HG03460 (cell line): ENCODE data around the gene KLHL33.
A peak's percentile ranks its signal among the peaks of the same experiment; 100 is the strongest.

Experiments
- ATAC-seq: cut with Tn5 transposase; IDR thresholded peaks from one replicate; pipeline ENCODE4 v1.9.1; 2021; ENCODE audit not compliant: unreplicated experiment

The KLHL33 gene

GRCh38 chr14:20415782-20416206, 20.2 kb downstream of the KLHL33 start:
- ATAC-seq, result peak; percentile 42

- ATAC-seq, result peak; percentile 35
These were observed 22.3 kb downstream of the KLHL33 start for GRCh38 chr14:20413744-20414082.

GRCh38 chr14:20412876-20413743, 22.9 kb downstream of the KLHL33 start, which contains the start of gene TEP1:
TSS of gene TEP1 (minus strand) at chr14:20413501. CDS start at chr14:20408439, 5,062 bp downstream.
- peak; percentile 78 for ATAC-seq

- ATAC-seq, result no peak
These were observed 23.6 kb downstream of the KLHL33 start for GRCh38 chr14:20412411-20412810.

- ATAC-seq, result no peak
These were observed 26.7 kb downstream of the KLHL33 start for GRCh38 chr14:20409226-20409625.

GRCh38 chr14:20403521-20403920, 32.4 kb downstream of the KLHL33 start:
- no peak for ATAC-seq

- no peak for ATAC-seq
These were observed 34.9 kb downstream of the KLHL33 start for GRCh38 chr14:20400965-20401593.

GRCh38 chr14:20400589-20400964, 35.4 kb downstream of the KLHL33 start:
- ATAC-seq, result no peak

GRCh38 chr14:20397511-20397910, 38.5 kb downstream of the KLHL33 start:
- ATAC-seq, result no peak

GRCh38 chr14:20391505-20391904, 44.5 kb downstream of the KLHL33 start:
- no peak for ATAC-seq

- no peak for ATAC-seq
These were observed 47.8 kb downstream of the KLHL33 start for GRCh38 chr14:20388159-20388558.

- ATAC-seq, result no peak
These were observed 48.4 kb downstream of the KLHL33 start for GRCh38 chr14:20387576-20387975.

- ATAC-seq, result no peak
These were observed 49.6 kb downstream of the KLHL33 start for GRCh38 chr14:20386276-20386855.

GRCh38 chr14:20384886-20385285, 51.1 kb downstream of the KLHL33 start:
- no peak for ATAC-seq

- ATAC-seq, result no peak
These were observed 51.6 kb downstream of the KLHL33 start for GRCh38 chr14:20384321-20384720.

- ATAC-seq, result no peak
These were observed 52.3 kb downstream of the KLHL33 start for GRCh38 chr14:20383636-20384035.

GRCh38 chr14:20383032-20383431, 52.9 kb downstream of the KLHL33 start:
- ATAC-seq, result no peak

- no peak for ATAC-seq
These were observed 53.4 kb downstream of the KLHL33 start for GRCh38 chr14:20382526-20382925.

- ATAC-seq, result no peak
These were observed 54.6 kb downstream of the KLHL33 start for GRCh38 chr14:20381341-20381740.

- no peak for ATAC-seq
These were observed 55.3 kb downstream of the KLHL33 start for GRCh38 chr14:20380681-20381080.

- ATAC-seq, result no peak
These were observed 56.2 kb downstream of the KLHL33 start for GRCh38 chr14:20379743-20380142.

- ATAC-seq, result no peak
These were observed 58.8 kb downstream of the KLHL33 start for GRCh38 chr14:20377171-20377570.
